ENCODE data around the gene CCDC179.

DNA sequence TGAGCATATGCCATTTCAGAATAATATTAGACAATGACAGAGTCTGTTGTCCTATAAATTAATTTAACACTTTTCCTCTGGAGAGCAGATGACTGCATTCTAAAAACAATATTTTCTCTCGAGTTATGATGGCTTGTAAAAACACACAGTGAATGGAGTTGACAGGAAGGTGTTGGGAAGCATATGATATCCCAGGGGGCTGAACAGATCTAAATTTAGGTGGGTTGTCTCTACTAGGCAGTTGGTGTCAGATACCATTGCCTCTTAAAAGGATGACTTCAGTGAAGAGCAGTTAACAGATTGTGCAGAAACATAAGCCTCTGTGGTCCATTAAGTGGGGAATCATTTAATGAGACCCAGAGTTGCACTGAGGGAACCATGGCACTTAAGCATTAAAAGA lies 61.4 kb downstream of the CCDC179 start:
- TF ChIP-seq, protein P1, sequence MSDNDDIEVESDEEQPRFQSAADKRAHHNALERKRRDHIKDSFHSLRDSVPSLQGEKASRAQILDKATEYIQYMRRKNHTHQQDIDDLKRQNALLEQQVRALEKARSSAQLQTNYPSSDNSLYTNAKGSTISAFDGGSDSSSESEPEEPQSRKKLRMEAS (CRISPR knock-in tag; IDR thresholded peaks at IDR 0.05) = no peak
- no peak for TF ChIP-seq ATF1 (CRISPR knock-in tag; IDR thresholded peaks at IDR 0.05)
- TF ChIP-seq CTCF (IDR thresholded peaks at IDR 0.05) = no peak
- no peak for TF ChIP-seq CREB1 (CRISPR knock-in tag; IDR thresholded peaks at IDR 0.05)
- TF ChIP-seq, protein P2, sequence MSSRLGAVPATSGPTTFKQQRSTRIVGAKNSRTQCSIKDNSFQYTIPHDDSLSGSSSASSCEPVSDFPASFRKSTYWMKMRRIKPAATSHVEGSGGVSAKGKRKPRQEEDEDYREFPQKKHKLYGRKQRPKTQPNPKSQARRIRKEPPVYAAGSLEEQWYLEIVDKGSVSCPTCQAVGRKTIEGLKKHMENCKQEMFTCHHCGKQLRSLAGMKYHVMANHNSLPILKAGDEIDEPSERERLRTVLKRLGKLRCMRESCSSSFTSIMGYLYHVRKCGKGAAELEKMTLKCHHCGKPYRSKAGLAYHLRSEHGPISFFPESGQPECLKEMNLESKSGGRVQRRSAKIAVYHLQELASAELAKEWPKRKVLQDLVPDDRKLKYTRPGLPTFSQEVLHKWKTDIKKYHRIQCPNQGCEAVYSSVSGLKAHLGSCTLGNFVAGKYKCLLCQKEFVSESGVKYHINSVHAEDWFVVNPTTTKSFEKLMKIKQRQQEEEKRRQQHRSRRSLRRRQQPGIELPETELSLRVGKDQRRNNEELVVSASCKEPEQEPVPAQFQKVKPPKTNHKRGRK (CRISPR knock-in tag; IDR thresholded peaks at IDR 0.05; ENCODE audit: borderline replicate concordance) = no peak
- no peak for TF ChIP-seq ARID4B (CRISPR knock-in tag; IDR thresholded peaks at IDR 0.05; ENCODE audit: borderline replicate concordance)
- TF ChIP-seq AFF4 (CRISPR knock-in tag; IDR thresholded peaks at IDR 0.05; ENCODE audit: borderline replicate concordance) = no peak
- TF ChIP-seq ZSCAN18 (CRISPR knock-in tag; IDR thresholded peaks at IDR 0.05) = no peak

Data from WTC11 (cell line).